Neural crest cell (in vitro differentiated cells): ENCODE results near the gene AGTRAP. TPM values are rescaled to one million over a fixed set of nuclear protein-coding genes. Genes with fewer than 3 reads are reported as not detected.

Source experiments
- DNase-seq: peaks from one replicate; pipeline ENCODE4 v3.0.0; 2021; ENCODE audit warnings: low read depth, mixed read lengths, low spot score
- H3K27ac Mint-ChIP-seq: one replicate; pipeline ENCODE4 v1.8.0; 2021; ENCODE audit warnings: mild to moderate bottlenecking, mixed read lengths; ENCODE audit not compliant: unreplicated experiment
- H3K27me3 Mint-ChIP-seq: 2 replicates; pipeline ENCODE4 v1.8.0; 2021; ENCODE audit warnings: low read depth, mild to moderate bottlenecking, mixed read lengths
- H3K36me3 Mint-ChIP-seq: 2 replicates; pipeline ENCODE4 v1.8.0; 2021; ENCODE audit warnings: low read depth, mild to moderate bottlenecking, mixed read lengths
- H3K4me1 Mint-ChIP-seq: 2 replicates; pipeline ENCODE4 v1.8.0; 2021; ENCODE audit warnings: mixed read lengths
- H3K4me3 Mint-ChIP-seq: one replicate; pipeline ENCODE4 v1.8.0; 2021; ENCODE audit warnings: mild to moderate bottlenecking, mixed read lengths
- H3K9me3 Mint-ChIP-seq: 2 replicates; pipeline ENCODE4 v1.8.0; 2021; ENCODE audit warnings: mixed read lengths
- total RNA-seq: library from RNA; stranded (reverse); gene quantifications from 2 replicates; pipeline ENCODE4 v1.2.1, GENCODE V29; 2021
- TF ChIP-seq, protein P1 (sequence below): fragments of 200-600 bp; sonication (generic); conservative IDR thresholded peaks from 2 replicates; pipeline ENCODE4 v1.5.0; 2021; ENCODE audit warnings: antibody characterized with exemption, mild to moderate bottlenecking

Gene AGTRAP
- total RNA-seq, 1 donor from 2014 or later: 36.9 TPM

DNA sequence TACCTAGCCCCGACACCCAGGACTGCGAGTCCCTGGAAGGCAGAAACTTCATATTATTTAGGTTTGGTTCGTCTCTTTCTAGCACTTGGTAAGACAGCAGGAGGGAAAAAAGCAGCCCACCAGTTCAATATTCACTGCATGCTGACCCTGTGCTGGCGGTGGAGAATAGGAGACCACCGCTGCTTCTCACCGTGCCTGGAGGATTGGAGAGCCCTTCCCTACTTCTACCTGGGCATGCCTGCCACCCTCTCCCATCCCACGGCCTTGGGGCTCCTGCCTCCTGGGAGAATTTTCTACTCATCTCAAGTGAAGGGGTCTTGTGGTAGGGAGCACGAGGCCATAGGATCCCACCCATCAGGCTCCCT, 64.4 kb downstream of the AGTRAP start:
- Mint-ChIP-seq H3K27me3 (no peaks in the 10 kb centered on the region), H3K4me1 (peaks cover 32% of the 10 kb centered on the region), H3K36me3 (no peaks in the 10 kb centered on the region), H3K27ac (no peak overlapping the region), H3K4me3 (no peak overlapping the region), H3K9me3 (no peaks in the 10 kb centered on the region)
- no peak for DNase-seq
- TF ChIP-seq, protein P1, sequence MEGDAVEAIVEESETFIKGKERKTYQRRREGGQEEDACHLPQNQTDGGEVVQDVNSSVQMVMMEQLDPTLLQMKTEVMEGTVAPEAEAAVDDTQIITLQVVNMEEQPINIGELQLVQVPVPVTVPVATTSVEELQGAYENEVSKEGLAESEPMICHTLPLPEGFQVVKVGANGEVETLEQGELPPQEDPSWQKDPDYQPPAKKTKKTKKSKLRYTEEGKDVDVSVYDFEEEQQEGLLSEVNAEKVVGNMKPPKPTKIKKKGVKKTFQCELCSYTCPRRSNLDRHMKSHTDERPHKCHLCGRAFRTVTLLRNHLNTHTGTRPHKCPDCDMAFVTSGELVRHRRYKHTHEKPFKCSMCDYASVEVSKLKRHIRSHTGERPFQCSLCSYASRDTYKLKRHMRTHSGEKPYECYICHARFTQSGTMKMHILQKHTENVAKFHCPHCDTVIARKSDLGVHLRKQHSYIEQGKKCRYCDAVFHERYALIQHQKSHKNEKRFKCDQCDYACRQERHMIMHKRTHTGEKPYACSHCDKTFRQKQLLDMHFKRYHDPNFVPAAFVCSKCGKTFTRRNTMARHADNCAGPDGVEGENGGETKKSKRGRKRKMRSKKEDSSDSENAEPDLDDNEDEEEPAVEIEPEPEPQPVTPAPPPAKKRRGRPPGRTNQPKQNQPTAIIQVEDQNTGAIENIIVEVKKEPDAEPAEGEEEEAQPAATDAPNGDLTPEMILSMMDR: no peak

Other genes with a start within 250 kb of the AGTRAP start
- gene FBXO2, start 81.7 kb upstream of the AGTRAP start, total RNA-seq: 0.30 and 0.61 TPM in 2 replicates
- gene FBXO44, start 81.3 kb upstream of the AGTRAP start, total RNA-seq: 9.7 and 10.7 TPM in 2 replicates
- gene FBXO6, start 71.9 kb upstream of the AGTRAP start, total RNA-seq: 1.2 and 1.5 TPM in 2 replicates
- 106 and 111 TPM in 2 replicates for gene MAD2L2, start 55.0 kb upstream of the AGTRAP start, total RNA-seq
- 9.7 TPM in 2 replicates for gene DRAXIN, start 44.4 kb upstream of the AGTRAP start, total RNA-seq
- not detected in 2 replicates for gene C1orf167, start 26.1 kb downstream of the AGTRAP start, total RNA-seq
- gene MTHFR, start 69.8 kb downstream of the AGTRAP start, total RNA-seq: 28.7 and 29.6 TPM in 2 replicates
- 56.2 and 56.3 TPM in 2 replicates for gene CLCN6, start 70.1 kb downstream of the AGTRAP start, total RNA-seq
- not detected in 2 replicates for gene NPPA, start 111.6 kb downstream of the AGTRAP start, total RNA-seq
- not detected in 2 replicates for gene NPPB, start 122.8 kb downstream of the AGTRAP start, total RNA-seq
- gene KIAA2013, start 190.3 kb downstream of the AGTRAP start, total RNA-seq: 35.0 and 39.4 TPM in 2 replicates
- 58.7 and 62.6 TPM in 2 replicates for gene PLOD1, start 198.6 kb downstream of the AGTRAP start, total RNA-seq
- gene MFN2, start 244.3 kb downstream of the AGTRAP start, total RNA-seq: 78.9 and 80.1 TPM in 2 replicates